HG03039 (cell line): ENCODE data around the gene TUBGCP3.
"Not testable (repeated sequence)": the region's sequence is repeated elsewhere in the genome, so short reads cannot be mapped to it uniquely, and the experiment has no call there.

Experiments
- ATAC-seq: cut with Tn5 transposase; IDR thresholded peaks from one replicate; pipeline ENCODE4 v1.9.1; 2021; ENCODE audit warnings: mild to moderate bottlenecking, moderate library complexity; ENCODE audit not compliant: unreplicated experiment

Gene TUBGCP3

GRCh38 chr13:112580211-112580610, 7.7 kb downstream of the TUBGCP3 start:
- no peak for ATAC-seq

GRCh38 chr13:112579310-112579843, 8.6 kb downstream of the TUBGCP3 start:
- no peak for ATAC-seq

GRCh38 chr13:112576768-112577167, 11.2 kb downstream of the TUBGCP3 start:
- no peak for ATAC-seq

GRCh38 chr13:112576191-112576590, 11.8 kb downstream of the TUBGCP3 start:
- no peak for ATAC-seq

- ATAC-seq: no peak
Observed at GRCh38 chr13:112575675-112576074, 12.3 kb downstream of the TUBGCP3 start.

GRCh38 chr13:112574834-112575613, 12.9 kb downstream of the TUBGCP3 start:
- no peak for ATAC-seq

GRCh38 chr13:112574416-112574815, 13.5 kb downstream of the TUBGCP3 start:
- no peak for ATAC-seq

GRCh38 chr13:112573710-112574109, 14.2 kb downstream of the TUBGCP3 start:
- ATAC-seq: no peak

- no peak for ATAC-seq
Observed at GRCh38 chr13:112572366-112572765, 15.6 kb downstream of the TUBGCP3 start.

GRCh38 chr13:112569821-112570220, 18.1 kb downstream of the TUBGCP3 start:
- ATAC-seq: no peak

GRCh38 chr13:112567161-112567862, 20.6 kb downstream of the TUBGCP3 start:
- no peak for ATAC-seq

- no peak for ATAC-seq
Observed at GRCh38 chr13:112562786-112563383, 25.1 kb downstream of the TUBGCP3 start.

GRCh38 chr13:112562254-112562653, 25.7 kb downstream of the TUBGCP3 start:
- no peak for ATAC-seq

- ATAC-seq: no peak
Observed at GRCh38 chr13:112561478-112561877, 26.5 kb downstream of the TUBGCP3 start.

- no peak for ATAC-seq
Observed at GRCh38 chr13:112558696-112559418, 29.1 kb downstream of the TUBGCP3 start.

- ATAC-seq: no peak
Observed at GRCh38 chr13:112556600-112556999, 31.4 kb downstream of the TUBGCP3 start.

GRCh38 chr13:112554214-112554850, 33.6 kb downstream of the TUBGCP3 start:
- ATAC-seq: no peak

GRCh38 chr13:112548975-112549374, 39.0 kb downstream of the TUBGCP3 start:
- not testable (repeated sequence) for ATAC-seq

- ATAC-seq: no peak
Observed at GRCh38 chr13:112545856-112546255, 42.1 kb downstream of the TUBGCP3 start.
